HG03442 (cell line): ENCODE results near the gene ENPP7.

Experiments used
- ATAC-seq: cut with Tn5 transposase; IDR thresholded peaks from one replicate; pipeline ENCODE4 v1.9.1; 2021; ENCODE audit warnings: mild to moderate bottlenecking, moderate library complexity; ENCODE audit not compliant: unreplicated experiment

ENPP7 gene

DNA sequence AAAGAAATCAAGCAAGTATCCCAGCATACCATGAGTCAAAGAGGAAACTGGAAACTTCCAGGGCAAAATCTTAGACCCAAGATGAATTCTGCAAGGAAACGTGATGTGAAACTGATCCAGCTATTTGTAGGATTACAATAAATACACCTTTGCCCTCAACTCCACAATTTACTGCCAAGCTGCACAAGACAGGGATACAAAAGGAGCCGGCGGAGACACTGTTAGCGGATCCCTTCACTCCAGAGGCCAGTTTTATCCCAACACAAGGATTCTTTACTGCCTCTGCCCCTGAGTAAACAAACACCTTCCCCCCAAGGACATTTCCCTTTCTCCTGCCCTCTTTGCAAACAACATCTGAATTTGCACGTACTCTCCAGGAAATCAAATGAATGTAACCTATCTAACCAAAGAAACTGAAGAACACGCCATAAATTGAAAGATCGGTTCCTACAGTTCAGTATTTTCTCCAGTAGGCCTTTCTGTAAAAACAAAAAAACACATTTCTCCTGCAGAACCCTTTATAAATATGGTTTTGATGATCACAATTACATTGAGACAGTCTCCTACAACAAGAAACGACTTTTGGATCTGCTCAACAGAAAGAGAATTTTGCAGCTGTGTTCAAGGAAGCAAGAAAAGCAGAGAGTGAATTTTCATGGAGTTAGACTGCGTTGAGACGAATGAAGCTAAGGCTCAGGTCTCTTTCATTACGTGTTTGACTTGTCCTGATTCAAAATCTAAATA lies 45.8 kb downstream of the ENPP7 start:
- no peak for ATAC-seq

- ATAC-seq: no peak
These were observed 46.6 kb downstream of the ENPP7 start for GRCh38 chr17:79777120-79777893.

DNA sequence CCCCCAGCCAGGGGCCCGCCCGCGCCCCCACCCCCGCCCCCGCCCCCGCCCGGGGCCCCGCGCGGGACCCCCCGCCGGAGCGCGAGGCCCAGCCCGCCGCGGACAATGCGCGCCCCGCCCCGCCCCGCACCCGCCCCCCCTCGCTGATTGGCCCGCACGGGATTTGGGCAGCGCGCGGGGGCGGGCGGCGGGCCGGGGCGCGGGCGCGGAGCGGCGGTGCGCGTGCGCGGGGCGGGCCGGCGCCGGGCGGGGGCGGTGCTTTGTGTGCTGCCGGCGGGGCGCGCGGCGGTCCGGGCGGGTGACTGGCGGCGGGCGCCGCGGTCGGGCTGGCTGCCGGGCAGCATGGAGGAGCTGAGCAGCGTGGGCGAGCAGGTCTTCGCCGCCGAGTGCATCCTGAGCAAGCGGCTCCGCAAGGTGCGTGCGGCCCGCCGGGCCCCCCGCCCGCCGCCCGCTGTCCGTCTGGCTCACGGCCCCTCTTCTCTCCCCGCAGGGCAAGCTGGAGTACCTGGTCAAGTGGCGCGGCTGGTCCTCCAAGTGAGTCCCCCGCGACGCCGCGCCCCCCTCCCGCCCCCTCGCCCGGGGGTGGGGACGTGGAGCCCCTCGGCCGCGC lies 47.3 kb downstream of the ENPP7 start, which contains the start of gene CBX2:
Gene CBX2 (plus strand): TSS at position 255 of the 610 bp plus-strand sequence. CDS start 88 bp downstream, at position 343.
- ATAC-seq: peak; percentile 67

- ATAC-seq: peak; percentile 13
These were observed 47.9 kb downstream of the ENPP7 start for GRCh38 chr17:79778504-79779083.

GRCh38 chr17:79779084-79779529 lies 48.4 kb downstream of the ENPP7 start:
- ATAC-seq: no peak

DNA sequence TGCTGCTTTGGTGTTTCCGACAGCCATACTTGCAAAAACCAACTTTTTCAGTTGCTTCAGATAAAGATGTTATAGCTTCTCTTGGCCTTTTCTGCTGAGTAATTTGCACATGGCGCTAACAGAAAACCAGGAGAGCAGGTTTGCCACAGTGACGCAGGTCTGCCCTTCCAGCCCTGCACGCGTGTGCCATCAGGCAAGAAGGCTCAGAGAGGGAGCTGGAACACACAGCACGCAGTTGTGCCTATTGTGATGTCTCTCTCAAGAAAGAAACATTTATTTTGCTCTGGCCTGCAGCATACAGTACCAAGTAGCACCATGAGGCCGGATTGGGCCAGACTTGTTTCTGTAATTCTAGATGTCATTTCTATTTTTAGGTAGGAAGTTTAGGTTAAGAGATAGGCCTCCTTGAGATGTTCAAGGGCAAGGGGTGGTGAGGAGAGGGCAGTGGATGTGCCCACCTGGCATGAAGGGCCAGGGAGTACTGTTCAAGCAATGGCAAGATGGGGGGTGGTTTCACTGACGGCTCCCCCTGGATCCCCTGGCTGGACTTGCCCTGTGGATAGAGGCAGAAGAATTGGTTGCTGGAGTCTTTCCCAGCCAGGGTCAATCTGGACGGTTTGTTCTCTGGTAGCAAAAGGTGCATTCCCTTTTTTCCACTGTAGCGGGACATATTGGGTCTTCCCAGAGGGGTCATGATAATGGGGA lies 49.1 kb downstream of the ENPP7 start:
- no peak for ATAC-seq

DNA sequence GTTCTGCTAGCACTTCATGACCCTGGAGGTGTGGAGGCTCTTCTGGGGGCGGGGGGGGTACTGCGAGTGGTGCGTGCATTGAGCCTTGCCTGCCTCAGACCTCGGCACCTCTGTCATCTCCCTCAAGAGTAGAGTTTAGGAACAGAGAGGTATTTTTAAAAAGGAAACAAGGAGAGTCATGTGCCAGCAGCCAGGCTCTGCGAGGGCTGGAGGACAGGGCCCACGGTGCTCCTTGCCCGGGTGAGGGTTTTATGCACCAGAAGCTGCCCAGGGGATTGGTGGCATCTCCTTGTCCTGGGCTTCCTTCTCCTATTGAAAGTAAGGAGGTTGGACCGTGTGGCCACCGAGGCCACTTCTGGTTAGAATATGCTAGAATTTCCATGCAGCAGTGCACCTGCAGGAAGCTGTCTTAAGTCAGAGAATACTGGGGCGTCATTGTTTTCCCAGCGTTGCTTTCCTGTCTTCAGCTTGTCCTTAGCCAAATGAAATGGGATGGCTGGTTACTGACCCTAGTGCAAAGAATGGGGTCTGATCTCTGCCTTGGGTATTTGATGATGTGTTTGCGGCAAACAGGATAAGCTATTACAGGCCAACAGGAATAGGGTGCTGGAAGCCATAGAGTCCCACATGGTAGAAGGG lies 50.4 kb downstream of the ENPP7 start:
- no peak for ATAC-seq

- ATAC-seq: no peak
These were observed 51.2 kb downstream of the ENPP7 start for GRCh38 chr17:79781736-79782575.

GRCh38 chr17:79783891-79784290 lies 53.1 kb downstream of the ENPP7 start:
- ATAC-seq: no peak

DNA sequence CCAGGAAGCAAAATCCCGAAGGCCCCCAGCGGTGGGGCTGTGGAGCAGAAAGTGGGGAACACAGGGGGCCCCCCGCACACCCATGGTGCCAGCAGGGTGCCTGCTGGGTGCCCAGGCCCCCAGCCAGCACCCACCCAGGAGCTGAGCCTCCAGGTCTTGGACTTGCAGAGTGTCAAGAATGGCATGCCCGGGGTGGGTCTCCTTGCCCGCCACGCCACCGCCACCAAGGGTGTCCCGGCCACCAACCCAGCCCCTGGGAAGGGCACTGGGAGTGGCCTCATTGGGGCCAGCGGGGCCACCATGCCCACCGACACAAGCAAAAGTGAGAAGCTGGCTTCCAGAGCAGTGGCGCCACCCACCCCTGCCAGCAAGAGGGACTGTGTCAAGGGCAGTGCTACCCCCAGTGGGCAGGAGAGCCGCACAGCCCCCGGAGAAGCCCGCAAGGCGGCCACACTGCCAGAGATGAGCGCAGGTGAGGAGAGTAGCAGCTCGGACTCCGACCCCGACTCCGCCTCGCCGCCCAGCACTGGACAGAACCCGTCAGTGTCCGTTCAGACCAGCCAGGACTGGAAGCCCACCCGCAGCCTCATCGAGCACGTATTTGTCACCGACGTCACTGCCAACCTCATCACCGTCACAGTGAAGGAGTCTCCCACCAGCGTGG lies 53.7 kb downstream of the ENPP7 start:
- no peak for ATAC-seq

GRCh38 chr17:79785017-79785899 lies 54.5 kb downstream of the ENPP7 start:
- ATAC-seq: no peak

DNA sequence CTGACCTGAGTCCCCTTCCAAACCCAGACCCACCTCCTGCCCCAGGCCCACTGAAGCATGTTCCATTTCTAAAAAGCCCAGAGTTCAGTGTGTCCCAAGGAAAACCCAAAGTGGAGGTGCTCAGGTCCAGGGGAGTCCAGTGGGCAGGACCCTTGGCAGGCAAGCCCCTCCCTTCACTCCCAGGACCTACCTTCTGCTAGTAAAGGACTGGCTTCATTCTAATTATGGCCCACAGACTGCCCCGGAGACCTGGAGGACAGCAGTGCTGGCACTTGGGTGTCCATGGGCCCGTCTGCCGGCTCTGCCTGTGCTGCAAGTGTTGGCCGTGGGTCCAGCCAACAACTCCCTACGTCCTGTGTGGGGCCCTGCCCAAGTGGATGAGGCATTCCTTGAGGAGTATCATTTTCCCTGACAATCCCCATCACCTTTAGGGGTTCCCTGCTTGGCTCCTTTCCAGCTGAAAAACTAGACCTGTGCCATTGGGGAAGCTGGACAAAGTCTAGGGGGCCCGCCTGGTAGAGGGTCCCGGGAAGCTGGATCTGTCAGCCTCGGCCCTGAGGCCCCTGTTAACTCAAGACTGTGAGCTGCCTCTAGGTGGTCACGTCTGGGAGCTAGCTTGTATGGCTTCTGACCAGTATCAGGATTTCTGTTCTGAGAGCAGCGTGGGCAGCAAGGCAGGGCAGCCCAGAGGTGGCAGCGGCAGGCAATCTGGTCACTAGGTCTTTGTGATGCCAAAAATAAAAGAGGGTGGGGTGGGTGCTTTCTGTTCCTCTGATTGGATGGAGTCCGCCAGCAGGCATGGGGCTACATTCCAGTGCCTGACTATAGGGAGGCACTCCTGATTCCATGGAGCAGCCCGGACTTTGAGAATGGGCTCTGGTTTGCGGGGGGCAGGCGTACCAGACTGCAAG lies 55.4 kb downstream of the ENPP7 start:
- no peak for ATAC-seq

GRCh38 chr17:79786930-79787643 lies 56.3 kb downstream of the ENPP7 start:
- ATAC-seq: no peak

- no peak for ATAC-seq
These were observed 57.7 kb downstream of the ENPP7 start for GRCh38 chr17:79788455-79788854.

DNA sequence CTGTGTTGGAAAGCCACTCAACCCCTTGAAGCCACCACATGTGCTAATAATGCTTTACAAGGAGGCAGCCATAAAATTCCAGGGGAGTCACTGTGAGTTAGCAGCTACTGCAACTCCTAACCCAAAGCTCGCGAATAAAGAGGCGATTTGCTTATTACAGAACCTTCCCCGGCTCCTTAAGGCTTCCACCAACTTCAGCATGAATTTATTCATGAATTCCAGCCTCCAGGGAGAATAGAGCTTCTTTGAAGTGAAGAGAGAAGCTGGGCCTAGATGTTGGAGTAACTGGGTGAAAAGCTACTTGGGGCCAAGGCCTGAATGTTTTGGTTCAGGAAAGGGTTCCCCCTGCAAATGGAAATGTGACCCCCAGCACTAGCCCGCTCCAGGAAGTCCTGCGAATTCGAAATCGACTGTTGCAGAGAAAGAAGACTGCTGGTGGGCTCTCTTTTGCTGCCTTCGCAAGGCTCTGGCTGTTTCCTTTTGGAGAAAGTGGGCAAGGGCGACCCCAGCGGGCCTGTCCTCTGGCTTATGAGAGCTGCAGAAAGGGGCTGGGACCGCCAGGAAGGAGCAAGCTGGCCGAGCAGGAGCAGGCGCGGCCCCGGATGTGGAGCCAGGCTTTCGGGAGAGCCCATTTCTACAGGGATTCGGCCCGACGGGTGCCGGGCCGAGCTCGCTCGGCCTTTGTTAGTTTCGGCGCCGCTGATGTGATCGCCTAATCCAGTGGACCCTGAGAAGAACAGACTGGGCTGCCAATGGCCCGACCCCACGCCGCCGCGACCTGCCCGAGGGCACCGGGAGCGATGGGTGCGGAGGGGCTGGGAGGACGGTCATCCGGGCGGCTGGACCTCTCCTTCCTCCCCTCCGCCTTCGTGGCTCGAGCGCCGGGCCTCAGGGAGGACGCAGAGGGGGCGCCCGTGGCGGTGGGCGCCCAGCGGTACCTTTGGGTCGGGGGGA lies 58.5 kb downstream of the ENPP7 start:
- ATAC-seq: no peak
